GM12878 (cell line): ENCODE results near the gene MEAK7. TPM values are rescaled to one million over a fixed set of nuclear protein-coding genes. Genes with fewer than 3 reads are reported as not detected.

Source experiments
- ATAC-seq: fragments of 200-7000 bp; cut with Tn5 transposase; 3 replicates; pipeline ENCODE4 v1.9.1; 2020; ENCODE audit warnings: mild to moderate bottlenecking, moderate library complexity
- BruUV-seq: library from RNA; stranded (reverse); fragments of 400-500 nt; replicated peaks from 2 replicates; lab custom pipeline; 2021; lab: Mats Ljungman, UMichigan
- CTCF ChIA-PET: fragments of 300-600 bp; sonication (Branson Sonifier 250); formaldehyde crosslinking; extraction: SDS; loops from one replicate; lab custom pipeline; 2021; ENCODE audit warnings: inconsistent platforms; lab: Yijun Ruan, JAX
- POLR2A ChIA-PET: fragments of 350-600 bp; formaldehyde crosslinking; extraction: SDS; loops from one replicate; lab custom pipeline; 2021; ENCODE audit warnings: inconsistent platforms; lab: Charles Lee
- RAD21 ChIA-PET: fragments of 300-600 bp; sonication (Branson Sonifier 250); formaldehyde crosslinking; loops from one replicate; lab custom pipeline; 2023; ENCODE audit warnings: antibody characterized with exemption; ENCODE audit not compliant: unreplicated experiment; lab: Charles Lee
- SMC1A ChIA-PET: fragments of 300-600 bp; sonication (Branson Sonifier 250); formaldehyde crosslinking; loops from one replicate; lab custom pipeline; 2023; ENCODE audit not compliant: unreplicated experiment, uncharacterized antibody; lab: Charles Lee
- DNase-seq: peaks from one replicate; pipeline ENCODE4 v3.0.0-alpha.2; 2011; ENCODE audit warnings: low read depth, low spot score
- FAIRE-seq: peaks from 3 replicates; lab custom pipeline; 2011; peaks lifted over from hg19 to GRCh38; lab: Jason Lieb, UNC
- H2AFZ ChIP-seq: 2 replicates; pipeline ENCODE4 v1.6.0; 2011; ENCODE audit warnings: low read depth, low read length, control low read depth; ENCODE audit not compliant: control insufficient read depth
- H3K27ac ChIP-seq: 2 replicates; pipeline ENCODE4 v1.5.1; 2011; ENCODE audit warnings: control low read depth; ENCODE audit not compliant: control insufficient read depth, insufficient read depth
- H3K27me3 ChIP-seq, 2 experiments: replicated peaks in 1 of 2; 2 replicates each; pipeline versions ENCODE4 v1.6.0 to v1.6.1; 2011; ENCODE audit warnings: low read length in 1 of 2; ENCODE audit not compliant: control insufficient read depth in 2 of 2, insufficient read depth in 2 of 2
- H3K36me3 ChIP-seq, 2 experiments: 2 replicates each; pipeline ENCODE4 v1.5.1; 2011; ENCODE audit warnings: low read length in 1 of 2; ENCODE audit not compliant: control insufficient read depth in 2 of 2, insufficient read depth in 2 of 2
- H3K4me1 ChIP-seq: 2 replicates; pipeline ENCODE4 v1.6.1; 2011; ENCODE audit warnings: mild to moderate bottlenecking, low read length, moderate library complexity, mixed read lengths; ENCODE audit not compliant: control insufficient read depth, insufficient read depth
- H3K4me2 ChIP-seq: 2 replicates; pipeline ENCODE4 v1.6.0; 2011; ENCODE audit warnings: control low read depth; ENCODE audit not compliant: control insufficient read depth, insufficient read depth
- H3K4me3 ChIP-seq: fragments of 200-600 bp; sonication (generic); 2 replicates; pipeline ENCODE4 v1.5.1; 2016
- H3K79me2 ChIP-seq: 2 replicates; pipeline ENCODE4 v1.6.0; 2011; ENCODE audit warnings: low read length; ENCODE audit not compliant: control insufficient read depth, insufficient read depth
- H3K9ac ChIP-seq: 2 replicates; pipeline ENCODE4 v1.8.0; 2011; ENCODE audit warnings: low read length, control low read depth, mixed read lengths; ENCODE audit not compliant: control insufficient read depth, insufficient read depth
- H3K9me3 ChIP-seq: replicated peaks from 3 replicates; pipeline ENCODE4 v1.5.1; 2011; ENCODE audit warnings: mild to moderate bottlenecking, low read length; ENCODE audit not compliant: control insufficient read depth, insufficient read depth
- H4K20me1 ChIP-seq: 2 replicates; pipeline ENCODE4 v1.6.0; 2011; ENCODE audit not compliant: control insufficient read depth, insufficient read depth
- ASH2L ChIP-seq: fragments of 300-600, 200-600 bp; sonication (generic); IDR thresholded peaks from 2 replicates; pipeline ENCODE4 v1.6.1; 2017; ENCODE audit warnings: low read depth, mild to moderate bottlenecking, borderline replicate concordance
- CBX5 ChIP-seq: sonication (generic); IDR thresholded peaks from 2 replicates; pipeline ENCODE4 v1.6.1; 2016; ENCODE audit warnings: low read depth, moderate library complexity, mild to moderate bottlenecking, inconsistent platforms
- CHD2 ChIP-seq: IDR thresholded peaks from 2 replicates; pipeline ENCODE4 v1.6.1; 2011; ENCODE audit warnings: low read depth, low read length, improper control_type of control experiment, borderline replicate concordance
- CHD4 ChIP-seq: fragments of 200-600 bp; sonication (generic); IDR thresholded peaks from 2 replicates; pipeline ENCODE4 v1.6.1; 2016; ENCODE audit warnings: mild to moderate bottlenecking
- DPF2 ChIP-seq: fragments of 450-650 bp; IDR thresholded peaks from 2 replicates; pipeline ENCODE4 v1.6.1; 2017; ENCODE audit warnings: mild to moderate bottlenecking
- EGR1 ChIP-seq, 2 experiments: IDR thresholded peaks; 1 replicate in 1 of 2; 2 replicates in 1 of 2; pipeline ENCODE4 v1.6.1; 2011 to 2012; ENCODE audit warnings: low read depth in 2 of 2, low read length in 2 of 2, borderline replicate concordance in 1 of 2, mild to moderate bottlenecking in 1 of 2, moderate library complexity in 1 of 2
- FOXM1 ChIP-seq: IDR thresholded peaks from 2 replicates; pipeline ENCODE4 v1.6.1; 2012; ENCODE audit warnings: low read depth, mild to moderate bottlenecking, inconsistent platforms, low read length, moderate library complexity
- GATAD2B ChIP-seq: fragments of 450-650 bp; conservative IDR thresholded peaks from 2 replicates; pipeline ENCODE4 v1.6.1; 2017; ENCODE audit warnings: low read depth, mild to moderate bottlenecking, moderate library complexity
- KLF5 ChIP-seq: fragments of 450-650 bp; IDR thresholded peaks from 2 replicates; pipeline ENCODE4 v1.6.1; 2014; ENCODE audit warnings: mild to moderate bottlenecking; ENCODE audit not compliant: partially characterized antibody
- LARP7 ChIP-seq: fragments of 450-650 bp; IDR thresholded peaks from 2 replicates; pipeline ENCODE4 v1.6.1; 2017; ENCODE audit warnings: mild to moderate bottlenecking
- PAX5 ChIP-seq: IDR thresholded peaks from 2 replicates; pipeline ENCODE4 v1.6.1; 2011; ENCODE audit warnings: low read depth, low read length, borderline replicate concordance
- PML ChIP-seq: IDR thresholded peaks from 2 replicates; pipeline ENCODE4 v1.6.1; 2012; ENCODE audit warnings: low read length, inconsistent platforms
- POLR2AphosphoS2 ChIP-seq: IDR thresholded peaks from 2 replicates; pipeline ENCODE4 v1.6.1; 2011; ENCODE audit warnings: low read depth, mild to moderate bottlenecking, low read length, improper control_type of control experiment, moderate library complexity
- WGBS: methylation state at CpG from one replicate; pipeline ENCODE4 v1.1.6; 2016; ENCODE audit warnings: low lambda C conversion rate; ENCODE audit not compliant: insufficient replicate concordance, insufficient coverage; ENCODE audit errors: missing lambda C conversion rate; 5-methylcytosine and 5-hydroxymethylcytosine counted together
- in situ Hi-C: fragments of 300-500 bp; cut with MboI; formaldehyde crosslinking; loops from 9 replicates; pipeline ENCODE4 v1.14.3; 2018; ENCODE audit warnings: mixed read lengths
- intact Hi-C: fragments of 100-400 bp; cut with micrococcal nuclease; formaldehyde crosslinking; loops from one replicate; pipeline ENCODE4 v1.14.2; 2022; ENCODE audit not compliant: unreplicated experiment
- polyA plus RNA-seq, 11 experiments: library from polyadenylated mRNA; depleted of rRNA in 4 of 11; unstranded in 6 of 11; stranded (reverse) in 5 of 11; fragments of >200 nt; fragmentation: Nextera tagmentation in 4 of 11; fragmentation: Illumina TruSeq in 1 of 11; extraction: Ambion mirVana in 4 of 11; extraction: Trizol in 1 of 11; gene quantifications; 1 replicate in 1 of 11; 2 replicates in 10 of 11; pipeline versions ENCODE4 v1.2.1 to v1.2.3, GENCODE V29; 2011 to 2016; ENCODE audit warnings: inconsistent platforms in 2 of 11, missing spikeins in 2 of 11, low read depth in 1 of 11
- total RNA-seq, 4 experiments: library from RNA; depleted of rRNA in 3 of 4; stranded (reverse); fragments of >200 nt in 3 of 4; fragmentation: Illumina TruSeq in 1 of 4; extraction: Trizol in 1 of 4; gene quantifications; 2 replicates each; pipeline versions ENCODE4 v1.2.1 to v1.2.3, GENCODE V29; 2013 to 2021
- TF ChIP-seq, protein P1 (sequence below): IDR thresholded peaks from 2 replicates; pipeline ENCODE4 v1.6.1; 2012; ENCODE audit warnings: low read depth, low read length, improper control_type of control experiment
- TF ChIP-seq, protein P2 (sequence below): IDR thresholded peaks from 2 replicates; pipeline ENCODE4 v1.6.1; 2012; ENCODE audit warnings: low read depth, low read length, improper control_type of control experiment

Gene MEAK7
- total and polyA plus RNA-seq, 10 of the 15 experiments (the other 5 are each of a cell fraction or from before 2014, with no cell fraction given): 1.4 to 11.9 (median 6.4) TPM

GRCh38 chr16:84544031-84544773 is 39.7 kb upstream of the MEAK7 start:
- Histone ChIP-seq H4K20me1 (no peaks in the 10 kb centered on the region), H2AFZ (no peak overlapping the region), H3K9ac (no peak overlapping the region), H3K4me3 (no peak overlapping the region), H3K36me3 (no peaks in the 10 kb centered on the region), H3K4me2 (no peak overlapping the region), H3K9me3 (no peaks in the 10 kb centered on the region; the same call in 2 of the 3 replicates), H3K79me2 (no peaks in the 10 kb centered on the region), H3K4me1 (peaks cover 1% of the 10 kb centered on the region; the same call in 1 of the 2 replicates), H3K27me3 (peaks cover 0 to 2% of the 10 kb centered on the region in 2 experiments; a peak in 1 of 4 replicates), H3K27ac (no peak overlapping the region)
- BruUV-seq: no TSS peak
- CTCF ChIA-PET: no interaction called here
- SMC1A ChIA-PET: no interaction called here
- TF ChIP-seq CHD4 (no peak), FOXM1 (no peak), CHD2 (no peak), EGR1 (IDR thresholded peaks at IDR 0.05; ENCODE audit: borderline replicate concordance in 1 of 2, low read depth in 2 of 2, low read length in 2 of 2) (no peak), PAX5 (no peak), ASH2L (no peak), CBX5 (no peak), LARP7 (no peak), DPF2 (no peak), PML (no peak), POLR2AphosphoS2 (no peak), GATAD2B (no peak), KLF5 (no peak)
- TF ChIP-seq, protein P1, sequence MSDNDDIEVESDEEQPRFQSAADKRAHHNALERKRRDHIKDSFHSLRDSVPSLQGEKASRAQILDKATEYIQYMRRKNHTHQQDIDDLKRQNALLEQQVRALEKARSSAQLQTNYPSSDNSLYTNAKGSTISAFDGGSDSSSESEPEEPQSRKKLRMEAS: no peak
- TF ChIP-seq, protein P2, sequence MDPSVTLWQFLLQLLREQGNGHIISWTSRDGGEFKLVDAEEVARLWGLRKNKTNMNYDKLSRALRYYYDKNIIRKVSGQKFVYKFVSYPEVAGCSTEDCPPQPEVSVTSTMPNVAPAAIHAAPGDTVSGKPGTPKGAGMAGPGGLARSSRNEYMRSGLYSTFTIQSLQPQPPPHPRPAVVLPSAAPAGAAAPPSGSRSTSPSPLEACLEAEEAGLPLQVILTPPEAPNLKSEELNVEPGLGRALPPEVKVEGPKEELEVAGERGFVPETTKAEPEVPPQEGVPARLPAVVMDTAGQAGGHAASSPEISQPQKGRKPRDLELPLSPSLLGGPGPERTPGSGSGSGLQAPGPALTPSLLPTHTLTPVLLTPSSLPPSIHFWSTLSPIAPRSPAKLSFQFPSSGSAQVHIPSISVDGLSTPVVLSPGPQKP: no peak
- RAD21 ChIA-PET: no interaction called here
- in situ Hi-C loops: no loop called here
- POLR2A ChIA-PET: interaction anchor here (0.8 kb wide), 1 partner anchor 24 kb away, joined by 3 read pairs; no protein-coding TSS in a partner anchor
- DNase-seq (no peak), FAIRE-seq (no peak), ATAC-seq (no peak)
- 64% methylated on average over 25 of the region's 25 CpGs for WGBS
- intact Hi-C loops: no loop called here
